ENCODE results near the gene ACER2.

Gene ACER2

DNA sequence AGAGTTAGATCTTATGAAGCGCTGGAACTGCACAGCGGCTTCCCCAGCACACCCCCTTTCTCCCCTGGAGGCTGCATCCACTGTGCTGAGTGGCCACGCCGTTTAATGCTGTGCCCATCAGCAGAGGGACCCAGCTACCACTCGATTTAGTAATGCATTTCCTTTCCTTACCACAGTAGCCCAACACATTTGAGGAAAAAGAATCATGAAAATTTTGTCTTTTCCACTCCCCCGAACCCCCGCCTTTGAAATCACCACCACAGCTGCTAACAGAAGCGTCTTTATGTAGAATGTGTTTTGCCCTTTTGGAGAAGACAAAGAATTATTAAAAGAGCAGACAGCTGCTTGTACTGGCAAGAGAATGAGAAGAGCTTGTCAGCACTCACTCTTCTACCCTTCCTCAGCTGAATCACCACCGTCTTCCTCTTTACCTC is 73.2 kb downstream of the ACER2 start:
- no peak for DNase-seq (ENCODE audit: low read depth in 2 of 3, low spot score in 2 of 3)

- no peak for DNase-seq (ENCODE audit: low read depth in 2 of 3, low spot score in 2 of 3)
Observed at GRCh38 chr9:19484699-19485098, 75.9 kb downstream of the ACER2 start.

GRCh38 chr9:19485193-19485592 is 76.4 kb downstream of the ACER2 start:
- no peak for DNase-seq (ENCODE audit: low read depth in 2 of 3, low spot score in 2 of 3)

- no peak for DNase-seq (ENCODE audit: low read depth in 2 of 3, low spot score in 2 of 3)
Observed at GRCh38 chr9:19486803-19487202, 78.0 kb downstream of the ACER2 start.

DNA sequence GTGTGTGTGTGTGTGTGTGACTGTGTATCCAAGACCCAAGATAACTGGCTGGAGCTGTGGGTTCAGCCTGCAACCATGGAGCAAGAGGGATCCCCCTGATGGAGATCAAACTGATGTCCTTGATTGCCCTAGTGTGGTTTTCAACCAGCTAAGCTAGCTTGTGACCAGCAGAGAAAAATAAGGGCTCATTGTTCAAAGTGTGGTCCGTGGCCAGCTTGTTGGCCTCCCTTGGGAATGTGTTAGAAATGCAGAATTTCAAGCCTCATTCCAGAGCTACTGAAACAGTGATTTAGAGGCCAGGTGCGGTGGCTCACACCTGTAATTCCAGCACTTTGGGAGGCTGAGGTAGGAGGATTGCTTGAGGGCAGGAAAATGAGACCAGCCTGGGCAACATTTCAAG is 79.9 kb downstream of the ACER2 start:
- no peak for DNase-seq (ENCODE audit: low read depth in 2 of 3, low spot score in 2 of 3)

DNA sequence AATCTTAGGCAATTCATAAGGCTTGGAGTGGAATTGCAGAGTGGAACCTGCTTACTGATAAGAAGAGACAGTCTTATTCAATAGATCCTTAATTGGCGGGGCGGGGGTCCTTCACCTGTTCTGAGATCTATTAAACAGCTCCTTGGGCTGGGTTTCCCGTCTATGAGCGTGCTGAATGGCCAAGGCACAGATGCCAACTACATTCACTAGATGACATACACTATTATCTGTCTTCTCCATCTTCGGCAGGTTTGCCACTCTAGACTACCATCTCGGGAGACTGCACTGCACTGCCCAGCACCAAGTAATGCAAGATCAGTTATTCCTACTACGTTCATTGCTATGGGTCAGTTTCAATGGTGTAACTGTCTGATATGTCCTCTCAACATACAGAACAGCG is 81.5 kb downstream of the ACER2 start:
- DNase-seq (ENCODE audit: low read depth in 2 of 3, low spot score in 2 of 3): no peak

- DNase-seq (ENCODE audit: low read depth in 2 of 3, low spot score in 2 of 3): no peak
Observed at GRCh38 chr9:19490828-19491227, 82.0 kb downstream of the ACER2 start.

DNA sequence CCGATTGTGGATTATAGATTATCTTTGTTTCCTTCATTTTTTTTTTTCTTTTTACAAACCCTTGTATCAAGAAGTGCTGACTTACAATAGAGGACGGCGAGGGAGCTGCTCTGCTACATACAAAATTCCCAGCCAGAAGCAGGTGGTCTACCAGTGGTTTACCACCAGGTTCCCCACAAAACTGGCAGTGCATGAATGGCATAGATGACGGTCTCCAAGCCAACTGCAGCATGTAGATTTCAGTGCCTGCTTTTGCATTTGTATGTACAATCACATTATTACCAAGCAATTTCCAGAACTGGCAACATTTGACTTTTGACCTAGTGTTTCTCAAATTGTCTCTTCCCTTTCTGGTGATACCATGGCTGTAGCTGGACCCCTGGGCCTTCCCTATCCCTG is 84.0 kb downstream of the ACER2 start:
- no peak for DNase-seq (ENCODE audit: low read depth in 2 of 3, low spot score in 2 of 3)

DNA sequence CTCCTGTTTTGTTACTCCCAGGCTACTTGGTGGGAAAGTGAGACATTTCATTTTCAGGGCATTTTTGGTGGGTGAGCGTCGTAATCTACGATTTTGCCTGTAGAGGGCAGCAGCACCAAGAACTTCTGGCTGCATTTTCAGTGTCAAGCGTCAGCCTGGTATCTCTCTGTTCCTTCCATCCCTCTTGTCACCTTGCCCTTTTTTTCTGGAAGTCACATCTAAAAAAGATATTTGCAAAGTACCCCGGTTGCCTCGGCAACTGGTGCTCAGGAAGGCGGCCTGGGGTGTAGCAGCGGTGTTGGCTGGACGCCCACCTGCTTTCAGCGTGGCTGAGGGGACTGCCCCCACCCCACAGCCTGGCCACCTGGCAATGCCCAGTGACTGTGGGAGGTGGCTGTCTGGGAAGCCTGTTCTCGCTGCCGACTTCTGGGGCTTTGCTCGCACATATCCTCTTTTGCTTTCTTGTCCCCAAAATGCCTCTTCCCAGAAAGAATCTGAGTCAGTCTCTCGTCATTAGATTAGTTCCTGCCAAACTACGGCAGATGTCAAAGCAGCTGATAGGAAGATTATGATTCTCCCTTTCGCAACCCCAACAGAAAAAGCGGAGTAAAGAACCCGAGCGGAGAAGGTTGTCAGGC is 84.5 kb downstream of the ACER2 start:
- peak in 1 of 3 experiments; percentile 14 for DNase-seq (ENCODE audit: low read depth in 2 of 3, low spot score in 2 of 3)

- no peak for DNase-seq (ENCODE audit: low read depth in 2 of 3, low spot score in 2 of 3)
Observed at GRCh38 chr9:19493876-19494275, 85.1 kb downstream of the ACER2 start.

DNA sequence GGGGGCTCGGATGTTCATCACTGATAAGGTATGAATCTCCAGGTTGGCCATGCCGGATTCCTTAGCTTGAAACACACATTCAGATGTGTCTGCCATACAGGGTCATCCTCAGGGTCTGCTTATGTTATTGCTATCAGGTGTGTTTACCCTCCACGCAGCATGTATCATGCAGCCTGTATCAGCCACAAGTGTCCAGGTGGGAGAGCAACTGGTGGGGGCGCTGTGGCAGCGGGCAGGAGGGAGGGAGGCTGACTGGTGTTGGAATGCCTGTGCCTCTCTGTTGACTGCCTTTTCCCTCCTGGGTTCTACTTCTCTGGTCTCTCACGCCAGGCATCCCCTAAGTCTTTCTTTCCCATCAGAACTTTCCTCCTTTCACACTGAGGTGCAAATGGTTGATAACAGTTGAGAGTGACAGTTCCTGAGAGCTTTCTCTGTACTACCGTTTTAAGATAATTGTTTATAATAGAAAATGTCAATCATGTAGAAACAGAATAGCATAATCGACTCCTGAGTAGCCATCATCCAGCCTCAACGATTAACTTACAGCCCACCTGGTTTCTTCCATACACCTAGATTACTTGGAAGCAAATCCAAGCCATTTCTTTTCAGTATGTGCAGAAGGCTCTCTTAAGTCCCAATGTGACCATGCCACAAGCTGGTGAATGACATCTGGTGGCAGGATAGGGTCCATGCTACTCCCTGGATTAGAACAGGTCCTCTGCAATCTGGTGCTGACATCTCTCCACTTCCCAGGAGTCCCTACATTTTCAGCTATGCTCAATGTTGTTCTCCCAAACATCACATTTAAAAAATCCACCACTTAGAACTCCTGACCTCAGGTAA is 86.6 kb downstream of the ACER2 start:
- no peak for DNase-seq (ENCODE audit: low read depth in 2 of 3, low spot score in 2 of 3)

GRCh38 chr9:19496321-19497050 is 87.7 kb downstream of the ACER2 start:
- DNase-seq (ENCODE audit: low read depth in 2 of 3, low spot score in 2 of 3): no peak

DNA sequence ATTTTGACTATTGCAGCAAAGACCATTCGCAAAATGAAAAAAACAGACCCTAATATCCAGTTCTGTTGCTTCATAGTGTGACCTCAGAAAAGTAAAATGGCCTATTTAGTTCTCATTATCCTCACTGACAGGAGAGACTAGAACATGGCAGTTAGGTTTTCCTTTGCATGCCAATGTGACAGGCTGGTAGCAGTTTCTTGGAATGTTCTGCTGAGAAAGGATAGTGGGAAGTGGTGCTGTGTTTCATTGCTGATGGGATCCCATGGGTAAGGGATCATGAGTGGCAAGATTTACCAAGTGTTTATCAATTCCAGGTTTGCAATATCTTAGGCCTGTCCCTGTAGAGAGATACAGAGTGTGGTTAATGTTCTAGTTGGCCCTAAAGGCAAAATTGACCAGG is 88.5 kb downstream of the ACER2 start:
- DNase-seq (ENCODE audit: low read depth in 2 of 3, low spot score in 2 of 3): no peak

DNA sequence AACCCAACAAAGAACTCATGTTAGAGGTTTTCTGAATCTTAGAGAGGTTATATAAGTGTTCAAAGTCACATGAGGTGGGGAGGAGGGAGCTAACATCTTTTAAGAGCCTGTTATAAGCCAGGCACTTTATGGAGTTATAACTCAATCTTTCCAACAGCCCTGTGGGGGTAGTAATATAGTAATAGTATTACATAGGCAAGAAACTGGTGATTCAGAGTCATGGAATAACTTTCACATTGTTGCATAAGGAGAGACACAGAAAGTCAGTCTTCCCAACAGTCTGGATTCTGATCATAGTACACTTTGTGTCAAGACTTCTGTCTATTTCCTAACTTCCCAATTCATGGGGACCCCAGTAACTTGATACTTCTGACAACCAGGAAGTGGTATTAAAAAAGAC is 89.2 kb downstream of the ACER2 start:
- DNase-seq (ENCODE audit: low read depth in 2 of 3, low spot score in 2 of 3): no peak

All from activated CD8-positive, alpha-beta memory T cell treated with anti-CD3 and anti-CD28 coated beads for 48 hours (primary cell).